GM23338 (cell line): Measurements from ENCODE around the gene NUBPL.

ENCODE experiments used
- EZH2 ChIP-seq: fragments of 200-600 bp; sonication (generic); IDR thresholded peaks from one replicate; pipeline ENCODE4 v1.8.0; 2017; ENCODE audit warnings: antibody characterized with exemption, mild to moderate bottlenecking, low read depth; ENCODE audit not compliant: unreplicated experiment
- EZH2phosphoT487 ChIP-seq: fragments of 200-600 bp; sonication (generic); IDR thresholded peaks from one replicate; pipeline ENCODE4 v1.8.1; 2018; ENCODE audit warnings: antibody characterized with exemption; ENCODE audit not compliant: unreplicated experiment
- POLR2AphosphoS5 ChIP-seq: IDR thresholded peaks from 2 replicates; pipeline ENCODE4 v1.6.1; 2016; ENCODE audit warnings: antibody characterized with exemption, low read depth
- TF ChIP-seq, protein P1 (sequence below): IDR thresholded peaks from 2 replicates; pipeline ENCODE4 v1.6.1; 2016; ENCODE audit warnings: antibody characterized with exemption
- TF ChIP-seq, protein P2 (sequence below), 2 experiments: fragments of 200-600 bp in 1 of 2; sonication (generic) in 1 of 2; conservative IDR thresholded peaks; 2 replicates each; pipeline versions ENCODE4 v1.5.1 to v1.6.1; 2016 to 2017; ENCODE audit warnings: antibody characterized with exemption in 2 of 2, low read depth in 2 of 2, mild to moderate bottlenecking in 2 of 2, moderate library complexity in 1 of 2

DNA sequence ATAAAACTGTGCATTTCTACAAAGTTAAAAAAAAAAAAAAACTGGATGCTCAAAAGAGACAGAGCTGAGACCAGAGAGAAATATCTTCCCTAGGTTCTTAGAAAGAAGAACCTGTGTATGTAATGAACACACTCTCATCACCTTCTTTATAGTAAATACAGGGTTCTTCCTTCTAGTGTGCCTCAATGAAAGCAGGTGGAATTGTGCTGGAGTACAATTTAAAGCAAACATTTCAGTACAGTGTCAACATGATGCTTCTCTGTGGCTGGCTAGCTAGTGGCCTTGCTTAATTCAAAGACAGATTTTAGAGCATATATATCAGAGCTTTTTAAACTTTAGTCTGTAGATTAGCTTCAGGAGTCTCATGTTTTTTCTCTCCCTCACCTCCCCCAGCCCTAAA lies 266.1 kb downstream of the NUBPL start:
- TF ChIP-seq, protein P1, sequence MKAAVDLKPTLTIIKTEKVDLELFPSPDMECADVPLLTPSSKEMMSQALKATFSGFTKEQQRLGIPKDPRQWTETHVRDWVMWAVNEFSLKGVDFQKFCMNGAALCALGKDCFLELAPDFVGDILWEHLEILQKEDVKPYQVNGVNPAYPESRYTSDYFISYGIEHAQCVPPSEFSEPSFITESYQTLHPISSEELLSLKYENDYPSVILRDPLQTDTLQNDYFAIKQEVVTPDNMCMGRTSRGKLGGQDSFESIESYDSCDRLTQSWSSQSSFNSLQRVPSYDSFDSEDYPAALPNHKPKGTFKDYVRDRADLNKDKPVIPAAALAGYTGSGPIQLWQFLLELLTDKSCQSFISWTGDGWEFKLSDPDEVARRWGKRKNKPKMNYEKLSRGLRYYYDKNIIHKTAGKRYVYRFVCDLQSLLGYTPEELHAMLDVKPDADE, result no peak
- no peak for TF ChIP-seq EZH2
- no peak for TF ChIP-seq POLR2AphosphoS5
- TF ChIP-seq, protein P2, sequence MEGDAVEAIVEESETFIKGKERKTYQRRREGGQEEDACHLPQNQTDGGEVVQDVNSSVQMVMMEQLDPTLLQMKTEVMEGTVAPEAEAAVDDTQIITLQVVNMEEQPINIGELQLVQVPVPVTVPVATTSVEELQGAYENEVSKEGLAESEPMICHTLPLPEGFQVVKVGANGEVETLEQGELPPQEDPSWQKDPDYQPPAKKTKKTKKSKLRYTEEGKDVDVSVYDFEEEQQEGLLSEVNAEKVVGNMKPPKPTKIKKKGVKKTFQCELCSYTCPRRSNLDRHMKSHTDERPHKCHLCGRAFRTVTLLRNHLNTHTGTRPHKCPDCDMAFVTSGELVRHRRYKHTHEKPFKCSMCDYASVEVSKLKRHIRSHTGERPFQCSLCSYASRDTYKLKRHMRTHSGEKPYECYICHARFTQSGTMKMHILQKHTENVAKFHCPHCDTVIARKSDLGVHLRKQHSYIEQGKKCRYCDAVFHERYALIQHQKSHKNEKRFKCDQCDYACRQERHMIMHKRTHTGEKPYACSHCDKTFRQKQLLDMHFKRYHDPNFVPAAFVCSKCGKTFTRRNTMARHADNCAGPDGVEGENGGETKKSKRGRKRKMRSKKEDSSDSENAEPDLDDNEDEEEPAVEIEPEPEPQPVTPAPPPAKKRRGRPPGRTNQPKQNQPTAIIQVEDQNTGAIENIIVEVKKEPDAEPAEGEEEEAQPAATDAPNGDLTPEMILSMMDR (conservative IDR thresholded peaks at IDR 0.05; ENCODE audit: low read depth in 2 of 2), result no peak
- TF ChIP-seq EZH2phosphoT487, result no peak
